Retina (tissue), 1 donor: ENCODE results near the gene ZNHIT3.
A peak's percentile ranks its signal among the peaks of the same experiment; 100 is the strongest.
"Not testable (repeated sequence)": the region's sequence is repeated elsewhere in the genome, so short reads cannot be mapped to it uniquely, and the experiment has no call there.

Source experiments
- DNase-seq: peaks from one replicate; pipeline ENCODE4 v3.0.0-alpha.2; 2016

ZNHIT3 gene

DNA sequence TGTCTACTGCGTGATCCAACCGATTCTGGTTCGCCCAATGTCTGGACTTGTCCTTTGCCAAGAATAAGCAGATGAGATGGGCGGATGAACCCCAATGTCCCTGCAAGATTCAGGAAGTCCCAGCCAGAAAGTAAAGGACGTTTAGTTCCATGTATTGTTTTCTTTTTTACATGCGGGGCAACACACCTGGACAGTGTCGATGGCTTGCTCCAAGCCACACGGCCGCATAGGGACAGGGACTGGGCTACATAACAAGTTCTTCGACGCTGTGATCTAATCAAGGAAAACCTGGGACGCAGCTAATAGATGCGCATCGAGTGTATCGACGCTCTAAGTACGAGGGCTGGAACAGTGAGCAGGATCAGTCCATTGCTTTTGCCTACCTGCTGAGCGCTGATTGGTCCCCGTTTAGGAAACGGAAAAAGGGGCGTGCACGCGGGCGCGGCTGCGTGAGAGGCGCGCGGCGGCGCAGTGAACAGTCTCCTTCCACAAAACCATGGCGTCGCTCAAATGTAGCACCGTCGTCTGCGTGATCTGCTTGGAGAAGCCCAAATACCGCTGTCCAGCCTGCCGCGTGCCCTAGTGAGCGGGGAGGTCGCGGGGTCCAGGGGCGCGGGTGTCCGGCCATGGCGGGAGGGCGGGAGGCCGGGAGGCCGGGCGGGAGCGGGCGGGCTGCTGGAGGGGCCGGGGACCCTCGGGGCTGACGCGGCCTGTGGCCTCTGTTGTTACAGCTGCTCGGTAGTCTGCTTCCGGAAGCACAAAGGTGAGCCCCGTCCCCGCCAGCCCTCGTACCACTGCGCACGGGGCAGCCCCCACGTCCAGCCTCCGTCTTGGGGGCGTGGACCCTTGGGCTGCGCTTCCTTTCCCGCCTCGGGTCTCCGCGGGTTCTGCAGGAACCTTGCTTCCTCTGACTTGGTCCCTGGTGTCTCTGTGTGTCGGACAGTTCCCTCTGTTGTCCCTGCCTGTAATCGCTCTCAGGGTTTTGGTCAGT, at the start of gene ZNHIT3:
ZNHIT3 (plus strand) TSS at position 478 of the 991 bp plus-strand sequence; CDS start at position 497, 19 bp downstream.
- DNase-seq, result peak; percentile 91

GRCh38 chr17:36441792-36442191, 44.7 kb upstream of the ZNHIT3 start:
- DNase-seq, result not testable (repeated sequence)

DNA sequence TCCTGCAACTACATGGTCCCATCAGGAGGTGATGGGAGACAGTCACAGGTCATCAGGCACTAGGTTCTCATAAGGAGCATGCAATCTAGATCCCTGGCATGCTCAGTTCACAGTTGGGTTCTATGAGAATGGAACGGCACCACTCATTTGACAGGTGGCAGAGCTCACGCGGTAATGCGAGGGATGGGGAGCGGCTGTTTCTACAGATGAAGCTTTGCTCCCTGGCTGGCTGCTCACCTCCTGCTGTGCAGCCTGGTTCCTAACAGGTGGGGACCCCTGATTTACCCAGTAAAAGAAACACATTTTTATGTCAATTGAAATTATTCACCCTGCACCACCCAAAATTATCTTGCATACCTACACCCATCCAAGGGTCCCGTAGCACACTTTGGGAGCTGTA, 42.7 kb upstream of the ZNHIT3 start:
- DNase-seq, result no peak

- not testable (repeated sequence) for DNase-seq
Observed at GRCh38 chr17:36449997-36450396, 36.5 kb upstream of the ZNHIT3 start.

GRCh38 chr17:36452888-36453287, 33.6 kb upstream of the ZNHIT3 start:
- DNase-seq, result not testable (repeated sequence)

DNA sequence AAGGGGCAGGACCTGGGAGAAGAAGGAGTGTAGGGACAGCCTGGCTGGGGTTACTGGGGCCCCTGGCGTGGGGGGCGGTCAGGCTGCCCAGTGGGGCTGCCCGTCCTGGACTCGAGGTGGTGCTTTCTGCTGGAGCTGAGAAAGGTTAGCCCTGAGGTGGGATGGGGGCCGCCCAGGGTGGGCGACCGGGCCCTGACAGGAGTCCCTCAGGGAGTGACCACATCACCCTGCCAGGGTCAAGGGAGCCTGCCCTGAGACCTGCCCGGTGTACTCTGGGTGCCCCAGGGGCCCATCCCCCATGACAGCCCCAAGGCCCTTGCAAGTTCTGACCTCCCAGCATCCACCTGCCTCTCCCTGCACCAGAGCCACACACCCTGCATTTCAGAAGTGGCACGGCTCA, 28.8 kb upstream of the ZNHIT3 start:
- not testable (repeated sequence) for DNase-seq

- no peak for DNase-seq
Observed at GRCh38 chr17:36459045-36459444, 27.4 kb upstream of the ZNHIT3 start.

DNA sequence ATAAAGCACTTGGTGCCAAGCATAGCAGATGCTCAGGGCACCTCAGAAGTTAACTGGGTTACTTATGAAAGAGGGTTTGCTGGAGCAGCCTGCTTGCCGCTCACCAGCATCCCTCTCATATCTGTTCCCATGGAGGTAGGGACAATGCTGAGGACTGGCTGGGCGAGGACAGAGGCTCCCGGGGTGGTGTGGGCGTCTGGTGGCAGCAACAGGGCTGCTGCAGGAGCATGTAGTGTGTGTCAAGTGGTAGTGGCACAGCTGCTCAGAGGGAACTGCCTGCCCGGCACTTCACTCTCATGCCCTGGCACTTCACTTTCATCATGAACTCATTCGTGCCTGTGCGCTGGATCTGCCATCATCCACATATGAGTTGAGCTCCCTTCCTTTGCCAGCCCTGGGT, 26.9 kb upstream of the ZNHIT3 start:
- no peak for DNase-seq

- no peak for DNase-seq
Observed at GRCh38 chr17:36460265-36460937, 26.1 kb upstream of the ZNHIT3 start.

DNA sequence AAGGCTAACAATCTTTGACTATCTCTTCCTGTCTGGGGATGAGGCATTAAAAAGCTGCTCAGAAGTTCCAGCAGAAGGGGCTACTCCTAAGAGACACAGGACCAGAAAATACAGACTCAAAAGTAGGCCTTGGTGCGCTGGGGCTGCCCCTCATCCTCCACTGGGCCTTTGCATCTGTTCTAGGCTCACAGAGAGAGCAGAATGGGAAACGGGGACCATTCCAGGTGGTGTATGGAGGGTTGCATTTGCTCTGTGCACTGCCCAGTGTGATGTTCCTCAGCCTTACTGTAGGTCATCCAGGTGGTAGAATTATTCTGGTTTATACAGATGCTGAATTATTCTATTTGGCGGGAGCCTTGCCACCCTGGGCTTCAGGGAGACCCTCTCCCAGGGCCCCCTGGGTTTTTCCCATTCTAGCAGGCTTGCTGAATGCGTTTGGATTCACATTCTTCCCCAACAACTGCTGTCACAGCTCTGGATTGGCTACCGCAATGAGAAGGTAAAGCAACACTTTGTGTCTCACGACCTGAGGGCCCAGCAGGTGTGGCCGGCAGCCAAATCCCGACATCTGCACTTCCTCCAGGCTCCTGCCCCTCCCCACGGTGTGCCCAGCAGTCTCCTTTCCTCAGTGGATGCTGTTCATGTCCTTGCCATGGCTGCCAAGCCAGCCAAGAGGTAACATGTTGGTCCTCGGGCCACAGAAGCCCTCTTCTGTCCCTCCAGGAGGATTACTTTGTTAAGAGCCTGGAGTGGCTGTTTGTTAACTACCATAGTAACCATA, 25.0 kb upstream of the ZNHIT3 start:
- DNase-seq, result no peak

- DNase-seq, result peak; percentile 87
Observed at GRCh38 chr17:36463916-36464764, 22.3 kb upstream of the ZNHIT3 start.

- peak; percentile 42 for DNase-seq
Observed at GRCh38 chr17:36464765-36465088, 21.8 kb upstream of the ZNHIT3 start.

DNA sequence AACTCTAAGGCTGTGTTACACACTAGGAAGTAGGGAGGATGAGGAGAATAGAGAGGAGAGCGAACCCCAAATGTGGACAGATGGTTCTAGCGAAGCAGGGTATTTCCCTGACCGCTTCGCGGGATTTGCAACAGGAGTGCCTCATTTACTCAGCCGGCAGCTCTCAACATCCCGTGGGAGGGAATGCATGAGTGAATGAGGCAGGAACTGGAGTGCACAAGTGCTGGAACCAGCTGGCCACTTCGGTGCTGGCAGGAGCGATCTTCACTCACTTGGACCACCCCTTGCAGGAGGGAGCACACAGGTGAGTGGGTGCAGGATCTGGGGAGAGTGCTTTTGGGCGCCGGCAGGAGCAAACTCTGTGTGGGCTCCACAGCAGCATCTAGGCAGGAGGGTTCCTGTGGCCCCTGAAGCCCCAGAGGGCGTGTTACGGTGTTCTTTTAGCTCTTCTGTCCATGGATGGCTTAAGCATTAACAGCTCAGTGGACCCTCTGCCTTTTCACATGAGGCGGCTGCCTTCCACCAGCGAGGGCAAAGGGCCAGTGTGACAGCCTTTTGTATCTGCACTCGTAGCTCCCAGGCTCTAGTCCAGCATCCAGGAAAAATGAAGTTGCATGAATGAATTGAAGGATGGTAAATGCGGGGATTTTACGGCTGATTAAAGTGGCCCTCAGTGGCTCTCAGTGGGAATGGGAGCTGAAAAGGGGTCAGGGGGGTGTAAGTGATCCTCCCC, 17.4 kb upstream of the ZNHIT3 start:
- DNase-seq, result peak; percentile 39

- no peak for DNase-seq
Observed at GRCh38 chr17:36469733-36470132, 16.7 kb upstream of the ZNHIT3 start.

GRCh38 chr17:36470499-36470898, 16.0 kb upstream of the ZNHIT3 start:
- no peak for DNase-seq

- DNase-seq, result no peak
Observed at GRCh38 chr17:36474571-36474970, 11.9 kb upstream of the ZNHIT3 start.

DNA sequence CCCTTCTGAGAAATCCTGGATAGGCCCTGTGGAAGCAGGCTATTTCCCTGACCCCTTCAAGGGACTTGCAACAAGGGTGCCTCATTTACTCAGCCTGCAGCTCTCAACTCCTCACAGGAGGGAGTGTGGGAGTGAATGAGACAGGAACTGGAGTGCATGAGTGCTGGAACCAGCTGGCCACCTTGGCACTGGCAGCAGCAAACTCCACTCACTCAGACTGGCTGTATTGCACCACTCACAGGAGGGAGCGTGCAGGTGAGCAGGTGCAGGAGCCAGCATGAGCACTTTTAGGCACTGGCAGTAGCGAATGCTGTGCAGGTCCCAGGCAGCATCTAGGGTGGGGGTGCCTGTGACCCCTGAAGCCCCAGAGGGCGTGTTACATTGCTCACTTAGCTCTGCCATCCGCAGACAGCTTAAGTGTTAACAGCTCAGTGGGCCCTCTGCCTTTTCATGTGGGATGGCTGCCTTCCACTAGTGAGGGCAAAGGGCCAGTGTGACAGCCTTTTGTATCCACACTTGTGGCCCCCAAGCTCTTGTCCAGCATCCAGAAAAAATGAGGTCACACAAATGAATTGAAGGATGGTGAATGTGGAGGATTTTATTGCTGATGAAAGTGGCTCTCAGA, 11.0 kb upstream of the ZNHIT3 start:
- no peak for DNase-seq

- DNase-seq, result no peak
Observed at GRCh38 chr17:36481829-36482228, 4.7 kb upstream of the ZNHIT3 start.

DNA sequence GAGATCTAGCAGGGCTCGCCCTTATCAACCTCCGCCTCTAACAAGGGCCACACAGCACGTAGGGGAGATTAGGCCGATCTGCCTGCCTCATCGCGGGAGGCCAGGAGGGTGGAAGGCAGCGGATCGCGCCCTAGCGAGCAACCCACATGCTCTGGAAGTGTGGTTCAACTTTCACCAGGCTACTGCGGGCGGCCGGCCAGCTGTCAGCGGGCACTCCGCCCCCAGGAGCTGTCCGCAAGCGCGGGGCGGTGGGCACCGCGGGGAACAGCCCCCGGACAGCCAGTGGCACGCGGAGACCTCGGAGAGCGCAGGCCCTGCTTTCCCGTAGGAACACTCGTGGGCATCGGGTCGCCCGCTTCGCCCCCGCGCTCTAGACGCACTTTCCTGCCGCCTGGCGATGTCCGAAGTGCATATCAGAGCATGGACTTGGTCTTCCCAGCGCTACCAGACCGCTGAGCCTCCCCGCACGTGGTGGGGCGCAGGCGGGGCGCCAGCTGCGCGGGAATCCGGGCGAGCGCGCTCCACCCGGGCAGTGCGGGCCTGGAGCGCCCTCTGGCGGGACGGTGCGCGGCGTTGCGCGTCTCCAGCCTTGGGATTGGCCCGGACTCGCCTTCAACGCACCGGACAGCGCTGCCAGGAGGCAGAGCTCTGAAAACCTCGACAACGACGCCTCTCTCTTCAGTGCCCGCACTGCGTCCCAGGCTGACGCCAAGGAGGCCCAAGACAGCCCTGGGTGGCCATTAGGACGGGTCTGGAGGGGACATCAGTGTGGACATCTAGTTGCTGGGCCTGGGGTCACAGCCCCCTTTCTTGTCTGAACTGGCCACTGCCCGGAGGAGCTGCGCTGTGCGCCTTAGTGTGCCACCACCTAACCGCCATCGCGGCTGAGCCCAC, 3.6 kb upstream of the ZNHIT3 start:
- peak; percentile 97 for DNase-seq

DNA sequence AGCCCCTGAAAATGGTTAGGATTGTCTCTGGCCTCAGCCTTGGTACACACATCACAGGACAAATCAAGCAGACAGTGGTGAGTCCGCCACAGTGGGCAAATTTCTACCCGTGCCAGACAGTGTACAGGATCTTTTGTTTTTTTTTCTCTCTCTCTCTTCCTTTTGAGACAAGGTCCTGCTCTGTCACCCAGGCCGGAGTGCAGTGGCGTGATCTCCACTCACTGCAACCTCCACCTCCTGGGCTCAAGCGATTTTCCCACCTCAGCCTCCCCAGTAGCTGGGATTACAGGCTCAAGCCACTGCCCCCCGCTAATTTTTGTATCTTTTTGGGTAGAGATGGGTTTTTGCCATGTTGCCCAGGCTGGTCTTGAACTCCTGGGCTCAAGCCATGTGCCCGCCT, 2.5 kb upstream of the ZNHIT3 start:
- DNase-seq, result not testable (repeated sequence)
